ENCODE measurements around the gene SORL1-AS1.

The SORL1-AS1 gene

GRCh38 chr11:121474680-121475079 is 21.9 kb upstream of the SORL1-AS1 start:
- DNase-seq = no peak

GRCh38 chr11:121473064-121473777 is 20.5 kb upstream of the SORL1-AS1 start:
- no peak for DNase-seq

GRCh38 chr11:121472312-121472711 is 19.5 kb upstream of the SORL1-AS1 start:
- DNase-seq = no peak

- no peak for DNase-seq
These were observed 18.4 kb upstream of the SORL1-AS1 start for GRCh38 chr11:121471167-121471566.

- no peak for DNase-seq
These were observed 17.1 kb upstream of the SORL1-AS1 start for GRCh38 chr11:121469910-121470309.

GRCh38 chr11:121467965-121468364 is 15.2 kb upstream of the SORL1-AS1 start:
- DNase-seq = peak; percentile 68

GRCh38 chr11:121467471-121467870 is 14.7 kb upstream of the SORL1-AS1 start:
- DNase-seq = no peak

GRCh38 chr11:121466063-121466794 is 13.5 kb upstream of the SORL1-AS1 start:
- no peak for DNase-seq

GRCh38 chr11:121465709-121466062 is 12.9 kb upstream of the SORL1-AS1 start:
- DNase-seq = no peak

- peak; percentile 50 for DNase-seq
These were observed 11.7 kb upstream of the SORL1-AS1 start for GRCh38 chr11:121464352-121464946.

- DNase-seq = no peak
These were observed 11.0 kb upstream of the SORL1-AS1 start for GRCh38 chr11:121463689-121464335.

- DNase-seq = no peak
These were observed 9.1 kb upstream of the SORL1-AS1 start for GRCh38 chr11:121461843-121462242.

- no peak for DNase-seq
These were observed 8.3 kb upstream of the SORL1-AS1 start for GRCh38 chr11:121460941-121461514.

GRCh38 chr11:121459413-121460017 is 6.7 kb upstream of the SORL1-AS1 start:
- DNase-seq = no peak

GRCh38 chr11:121458551-121458950 is 5.8 kb upstream of the SORL1-AS1 start:
- no peak for DNase-seq

GRCh38 chr11:121456816-121457431 is 4.2 kb upstream of the SORL1-AS1 start:
- no peak for DNase-seq

- DNase-seq = no peak
These were observed 3.4 kb upstream of the SORL1-AS1 start for GRCh38 chr11:121456151-121456550.

GRCh38 chr11:121455115-121455514 is 2.3 kb upstream of the SORL1-AS1 start:
- DNase-seq = no peak

GRCh38 chr11:121453589-121454299 is 977 bp upstream of the SORL1-AS1 start:
- no peak for DNase-seq

- peak; percentile 70 for DNase-seq
These were observed 670 bp downstream of the SORL1-AS1 start, which contains the start of gene SORL1 for GRCh38 chr11:121451986-121452608. Gene SORL1, plus strand, starts transcription at chr11:121452314. Its CDS starts 18 bp downstream, at chr11:121452332.

Measured in CD4-positive, alpha-beta T cell treated with Interferon gamma for 1 hour (primary cell).